Left kidney (tissue), 2 donors: ENCODE measurements around the gene CD74. TPM values are rescaled to one million over a fixed set of nuclear protein-coding genes. Genes with fewer than 3 reads are reported as not detected.

Source experiments
- DNase-seq: peaks from one replicate; pipeline ENCODE4 v3.0.0-alpha.2; 2013
- polyA plus RNA-seq: library from polyadenylated mRNA; unstranded; fragments of 120-200 nt; gene quantifications from one replicate; pipeline ENCODE4 v1.2.1, GENCODE V29; 2013; ENCODE audit not compliant: insufficient read length

The CD74 gene
- polyA plus RNA-seq, 1 donor, result 230 TPM

GRCh38 chr5:150411245-150411979, 1.3 kb downstream of the CD74 start:
- no peak for DNase-seq

- DNase-seq, result peak; percentile 77
Measured at GRCh38 chr5:150410524-150411244, 2.0 kb downstream of the CD74 start.

- DNase-seq, result peak; percentile 85
Measured at GRCh38 chr5:150409638-150410523, 2.8 kb downstream of the CD74 start.

GRCh38 chr5:150408231-150408943, 4.3 kb downstream of the CD74 start:
- no peak for DNase-seq

- DNase-seq, result no peak
Measured at GRCh38 chr5:150407096-150407720, 5.5 kb downstream of the CD74 start.

GRCh38 chr5:150406723-150407095, 6.0 kb downstream of the CD74 start:
- DNase-seq, result no peak

- DNase-seq, result no peak
Measured at GRCh38 chr5:150406103-150406722, 6.5 kb downstream of the CD74 start.

GRCh38 chr5:150404941-150405816, 7.5 kb downstream of the CD74 start:
- DNase-seq, result no peak

GRCh38 chr5:150404535-150404934, 8.2 kb downstream of the CD74 start:
- no peak for DNase-seq

- DNase-seq, result no peak
Measured at GRCh38 chr5:150404121-150404520, 8.6 kb downstream of the CD74 start.

GRCh38 chr5:150402901-150403342, 9.8 kb downstream of the CD74 start:
- no peak for DNase-seq

GRCh38 chr5:150402229-150402773, 10.4 kb downstream of the CD74 start:
- DNase-seq, result no peak

- no peak for DNase-seq
Measured at GRCh38 chr5:150401376-150402228, 11.1 kb downstream of the CD74 start.

- DNase-seq, result no peak
Measured at GRCh38 chr5:150401076-150401375, 11.7 kb downstream of the CD74 start.

GRCh38 chr5:150400316-150401075, 12.2 kb downstream of the CD74 start:
- no peak for DNase-seq

GRCh38 chr5:150399524-150400211, 13.0 kb downstream of the CD74 start:
- DNase-seq, result no peak
